ENCODE measurements around the gene MBD6.
"Not testable (repeated sequence)": the region's sequence is repeated elsewhere in the genome, so short reads cannot be mapped to it uniquely, and the experiment has no call there.

MBD6 gene

GRCh38 chr12:57514720-57515407, 7.8 kb upstream of the MBD6 start:
- DNase-seq (ENCODE audit: low read depth in 2 of 2) = no peak

DNA sequence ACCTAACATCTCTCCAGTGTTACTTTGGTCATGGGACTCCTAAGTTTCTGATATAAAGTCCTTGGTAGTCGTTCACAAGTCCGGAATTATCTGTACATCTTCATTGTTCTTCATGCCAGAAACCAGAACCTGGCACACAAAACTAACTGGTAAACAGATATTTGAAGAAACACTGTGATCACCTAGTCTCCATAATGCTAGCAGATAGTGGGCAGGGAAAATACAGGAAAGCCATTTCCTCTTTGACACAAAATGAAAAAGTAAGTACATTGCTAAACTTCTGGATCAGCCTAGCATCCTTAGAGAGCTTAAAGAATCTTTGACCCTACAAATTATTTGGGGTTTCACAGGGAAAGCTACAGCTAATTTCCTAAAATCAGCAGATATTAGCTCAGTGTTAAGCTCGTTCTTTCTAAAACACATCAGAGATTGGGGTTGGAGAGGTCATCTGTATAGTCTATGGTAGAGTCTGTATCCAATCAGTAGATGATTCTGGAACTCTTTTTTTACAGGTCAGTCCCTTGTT, 7.2 kb upstream of the MBD6 start:
- DNase-seq (ENCODE audit: low read depth in 2 of 2) = no peak

DNA sequence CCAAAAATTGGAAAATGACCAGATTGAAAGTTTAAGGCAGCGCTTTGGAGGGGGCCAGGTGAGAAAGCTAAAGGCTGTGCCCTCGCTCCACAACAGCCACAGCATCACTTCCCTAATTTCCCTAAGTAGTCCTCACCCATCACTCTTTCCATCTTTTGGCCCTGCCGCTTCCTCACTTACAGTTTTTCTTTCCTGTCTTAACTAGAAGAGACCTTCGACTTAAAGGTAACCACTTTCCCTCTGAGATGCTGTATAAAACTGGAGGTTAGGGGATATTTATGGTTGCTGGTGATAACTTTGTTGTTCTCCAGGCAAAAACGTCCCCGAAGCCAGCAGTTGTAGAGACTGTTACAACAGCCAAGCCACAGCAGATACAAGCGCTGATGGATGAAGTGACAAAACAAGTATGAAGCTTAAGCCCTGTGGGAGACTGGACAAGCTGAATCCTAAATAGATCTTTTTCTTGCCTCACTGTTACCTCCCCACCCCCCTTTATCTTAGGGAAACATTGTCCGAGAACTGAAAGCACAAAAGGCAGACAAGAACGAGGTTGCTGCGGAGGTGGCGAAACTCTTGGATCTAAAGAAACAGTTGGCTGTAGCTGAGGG, 6.6 kb upstream of the MBD6 start:
- DNase-seq (ENCODE audit: low read depth in 2 of 2) = no peak

GRCh38 chr12:57516617-57517153, 5.9 kb upstream of the MBD6 start:
- DNase-seq (ENCODE audit: low read depth in 2 of 2) = no peak

GRCh38 chr12:57517187-57517586, 5.4 kb upstream of the MBD6 start:
- DNase-seq (ENCODE audit: low read depth in 2 of 2) = no peak

GRCh38 chr12:57517718-57518117, 4.9 kb upstream of the MBD6 start:
- not testable (repeated sequence) for DNase-seq (ENCODE audit: low read depth in 2 of 2)

DNA sequence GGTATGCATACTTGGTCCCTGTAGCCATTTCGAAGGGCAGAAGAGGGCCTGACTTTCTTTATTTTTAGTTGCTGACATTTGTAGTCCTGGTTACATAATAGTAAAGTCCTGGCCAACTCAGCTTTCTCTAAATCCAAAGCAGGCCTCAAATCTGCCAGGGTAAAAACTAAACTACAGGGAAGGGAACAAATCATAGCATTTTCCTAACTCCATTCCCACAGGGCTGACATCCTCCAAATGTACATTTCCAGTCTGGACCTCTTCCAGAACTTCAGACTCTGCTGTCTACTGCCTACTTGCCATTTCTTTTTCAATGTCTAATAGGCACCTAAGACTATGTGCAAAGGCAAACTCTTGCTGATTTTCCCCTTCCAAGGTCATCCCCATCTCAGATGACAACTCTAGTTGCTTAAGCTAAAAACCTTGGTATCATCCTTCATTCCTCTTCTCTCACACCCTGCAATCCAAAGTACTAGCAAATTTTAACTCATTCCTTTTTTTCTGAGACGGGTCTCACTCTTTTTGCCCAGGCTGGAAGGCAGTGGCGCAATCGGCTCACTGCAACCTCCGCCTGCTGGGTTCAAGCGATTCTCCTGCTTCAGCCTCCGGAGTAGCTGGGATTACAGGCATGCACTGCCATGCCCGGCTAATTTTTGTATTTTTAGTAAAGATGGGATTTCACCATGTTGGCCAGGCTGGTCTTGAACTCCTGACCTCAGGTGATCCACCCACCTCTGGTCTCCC, 4.3 kb upstream of the MBD6 start:
- no peak for DNase-seq (ENCODE audit: low read depth in 2 of 2)

DNA sequence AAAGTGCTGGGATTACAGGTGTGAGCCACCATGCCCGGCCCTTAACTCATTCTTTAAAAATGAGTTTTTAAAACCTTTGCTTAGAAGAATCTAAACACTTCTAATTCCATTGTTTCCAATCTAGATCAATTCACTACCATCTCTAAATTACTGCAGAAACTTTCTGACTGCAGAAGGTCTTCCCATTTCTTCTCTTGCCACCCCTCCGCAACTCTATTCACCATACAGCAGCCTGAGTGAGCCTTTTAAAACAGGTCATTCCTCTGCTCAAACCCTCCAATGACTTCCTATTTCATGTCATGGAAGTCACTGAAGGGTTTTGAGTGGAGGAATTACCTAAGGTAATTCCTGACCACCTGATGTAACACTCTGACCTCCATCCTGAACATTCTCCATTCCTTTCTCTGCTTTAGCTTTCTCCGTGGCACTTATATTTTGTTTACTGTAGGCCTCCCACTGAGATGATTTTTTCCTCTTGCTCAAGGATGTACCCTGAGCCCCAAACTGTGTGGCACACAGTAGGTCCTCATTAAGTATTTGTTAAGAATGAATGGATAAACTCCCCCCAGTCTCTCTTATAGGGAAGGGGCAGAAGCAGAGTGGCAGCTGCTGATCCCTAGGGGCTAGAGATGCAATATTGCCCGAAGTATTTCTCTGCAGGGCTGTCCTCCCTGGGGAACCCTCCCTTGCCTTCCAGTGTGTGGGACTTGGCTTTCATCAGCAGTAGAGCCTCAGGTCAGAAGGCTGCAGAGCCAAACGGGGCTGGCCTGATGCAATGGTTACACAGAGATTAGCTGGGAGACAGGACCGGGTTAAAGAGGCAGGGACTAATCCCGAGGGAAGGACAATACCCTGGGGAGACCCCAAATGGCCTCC, 3.5 kb upstream of the MBD6 start:
- DNase-seq (ENCODE audit: low read depth in 2 of 2) = no peak

DNA sequence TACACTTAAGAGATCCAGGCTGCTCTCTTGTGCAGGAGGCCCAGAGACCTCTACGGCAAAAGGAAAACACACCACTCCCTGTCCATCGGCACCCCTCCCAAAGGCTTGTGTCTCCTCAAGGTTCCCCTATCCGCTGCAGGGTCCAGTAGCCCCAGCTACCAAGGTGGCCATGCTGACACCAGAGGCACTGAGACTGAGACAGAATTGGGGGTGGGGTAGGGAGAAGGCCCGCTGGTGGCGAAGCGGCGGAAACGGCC, 2.9 kb upstream of the MBD6 start:
- DNase-seq (ENCODE audit: low read depth in 2 of 2) = no peak

GRCh38 chr12:57520053-57520818, 2.4 kb upstream of the MBD6 start, which contains the start of gene DDIT3:
Gene DDIT3 (minus strand): TSS chr12:57520514. CDS start chr12:57517406, 3,108 bp downstream.
- peak; percentile 99 to 100 for DNase-seq (ENCODE audit: low read depth in 2 of 2)

DNA sequence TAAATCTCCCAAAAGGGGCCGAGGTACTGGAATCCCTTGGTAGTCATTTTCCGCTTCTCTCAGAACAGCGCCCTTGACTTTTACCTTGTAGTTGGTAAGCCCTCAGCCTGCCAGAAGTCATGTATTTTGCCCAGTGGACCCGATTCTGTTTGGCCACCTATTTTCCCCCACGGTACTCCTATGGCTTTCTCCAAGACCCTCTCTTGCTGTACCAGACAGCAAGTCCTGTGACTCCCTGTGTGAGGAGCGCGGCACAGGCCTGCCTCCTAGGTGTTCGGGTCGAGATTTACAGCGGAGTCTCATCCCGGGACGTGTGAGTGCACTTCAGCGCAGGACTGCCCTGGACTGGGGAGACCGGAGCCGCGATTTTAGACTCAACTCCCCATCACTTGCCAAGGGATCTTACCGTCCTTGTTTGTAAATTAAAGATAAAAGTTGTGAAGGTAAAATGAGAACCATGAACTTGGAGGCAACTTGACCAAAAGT, 1.1 kb upstream of the MBD6 start:
- DNase-seq (ENCODE audit: low read depth in 2 of 2) = no peak

DNA sequence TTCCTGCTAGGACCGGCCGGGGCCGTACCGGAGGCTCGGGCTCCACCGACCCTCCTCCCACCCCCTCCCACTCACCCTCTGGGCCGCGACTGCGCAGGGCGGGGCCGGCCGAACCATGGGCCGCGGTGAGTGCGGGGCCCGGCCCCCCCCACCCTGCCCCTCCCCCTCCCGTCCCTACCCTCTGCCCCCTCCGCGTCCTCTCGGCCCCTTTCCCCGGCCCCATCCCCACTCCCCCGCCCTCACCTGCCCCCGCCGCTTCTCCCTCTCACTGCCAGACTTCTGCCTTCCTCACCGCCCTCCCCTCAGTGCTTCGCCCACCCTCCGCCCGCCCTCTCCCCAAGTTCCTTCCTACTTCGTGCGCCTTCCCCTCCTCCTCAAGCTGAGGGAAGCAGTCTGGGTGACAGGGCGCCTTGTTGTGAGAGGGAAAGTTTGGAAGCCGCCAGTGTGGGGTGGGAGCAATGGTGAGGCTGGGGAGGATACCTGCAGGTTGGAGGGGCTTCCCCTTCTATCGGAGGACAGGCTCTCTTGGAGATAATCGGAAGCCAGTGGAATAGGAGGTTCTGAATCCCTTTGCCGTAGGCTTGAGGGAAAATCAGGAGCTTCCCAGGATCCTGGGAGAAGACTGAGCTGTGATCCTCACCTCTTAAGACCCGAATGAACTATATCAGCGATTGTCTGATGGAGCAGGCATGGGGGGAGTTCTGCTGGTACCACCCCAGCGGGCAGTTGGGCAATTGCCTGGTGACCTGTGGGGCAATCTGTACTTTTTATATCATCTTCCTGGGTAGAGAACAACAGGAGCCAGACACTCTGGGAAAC, 472 bp downstream of the MBD6 start:
- no peak for DNase-seq (ENCODE audit: low read depth in 2 of 2)

GRCh38 chr12:57523706-57524614, 1.3 kb downstream of the MBD6 start:
- no peak for DNase-seq (ENCODE audit: low read depth in 2 of 2)

- DNase-seq (ENCODE audit: low read depth in 2 of 2) = no peak
Measured at GRCh38 chr12:57524814-57525614, 2.4 kb downstream of the MBD6 start.

DNA sequence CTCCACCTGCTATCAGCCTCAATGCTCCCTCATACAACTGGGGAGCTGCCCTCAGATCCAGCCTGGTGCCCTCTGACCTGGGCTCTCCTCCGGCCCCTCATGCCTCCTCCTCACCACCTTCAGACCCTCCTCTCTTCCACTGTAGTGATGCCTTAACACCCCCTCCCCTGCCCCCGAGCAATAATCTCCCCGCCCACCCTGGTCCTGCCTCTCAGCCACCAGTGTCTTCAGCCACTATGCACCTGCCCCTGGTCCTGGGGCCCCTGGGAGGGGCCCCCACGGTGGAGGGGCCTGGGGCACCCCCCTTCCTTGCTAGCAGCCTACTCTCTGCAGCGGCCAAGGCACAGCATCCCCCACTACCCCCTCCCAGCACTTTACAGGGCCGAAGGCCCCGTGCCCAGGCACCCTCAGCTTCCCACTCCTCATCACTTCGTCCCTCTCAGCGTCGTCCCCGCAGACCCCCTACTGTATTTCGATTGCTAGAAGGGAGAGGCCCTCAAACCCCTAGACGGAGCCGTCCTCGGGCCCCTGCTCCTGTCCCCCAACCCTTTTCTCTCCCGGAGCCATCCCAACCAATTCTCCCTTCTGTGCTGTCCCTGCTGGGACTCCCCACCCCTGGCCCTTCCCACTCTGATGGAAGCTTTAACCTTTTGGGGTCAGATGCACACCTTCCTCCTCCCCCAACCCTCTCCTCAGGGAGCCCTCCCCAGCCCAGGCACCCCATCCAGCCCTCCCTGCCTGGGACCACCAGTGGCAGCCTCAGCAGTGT, 3.2 kb downstream of the MBD6 start:
- DNase-seq (ENCODE audit: low read depth in 2 of 2) = no peak

DNA sequence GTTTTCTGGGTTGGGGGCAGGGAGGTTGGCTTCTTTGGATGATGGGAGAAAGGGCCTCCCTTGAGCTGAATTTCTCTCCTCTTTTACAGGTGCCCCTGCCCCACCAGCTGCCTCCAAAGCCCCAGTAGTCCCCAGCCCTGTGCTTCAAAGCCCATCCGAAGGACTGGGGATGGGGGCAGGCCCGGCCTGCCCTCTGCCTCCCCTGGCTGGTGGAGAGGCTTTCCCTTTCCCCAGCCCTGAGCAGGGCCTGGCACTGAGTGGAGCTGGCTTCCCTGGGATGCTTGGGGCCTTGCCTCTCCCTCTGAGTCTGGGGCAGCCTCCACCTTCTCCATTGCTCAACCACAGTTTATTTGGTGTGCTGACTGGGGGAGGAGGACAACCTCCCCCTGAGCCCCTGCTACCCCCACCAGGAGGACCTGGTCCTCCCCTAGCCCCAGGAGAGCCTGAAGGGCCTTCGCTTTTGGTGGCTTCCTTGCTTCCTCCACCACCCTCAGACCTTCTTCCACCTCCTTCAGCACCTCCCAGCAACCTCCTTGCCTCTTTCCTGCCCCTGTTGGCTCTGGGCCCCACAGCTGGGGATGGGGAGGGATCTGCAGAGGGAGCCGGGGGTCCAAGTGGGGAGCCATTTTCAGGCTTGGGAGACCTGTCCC, 4.0 kb downstream of the MBD6 start:
- no peak for DNase-seq (ENCODE audit: low read depth in 2 of 2)

DNA sequence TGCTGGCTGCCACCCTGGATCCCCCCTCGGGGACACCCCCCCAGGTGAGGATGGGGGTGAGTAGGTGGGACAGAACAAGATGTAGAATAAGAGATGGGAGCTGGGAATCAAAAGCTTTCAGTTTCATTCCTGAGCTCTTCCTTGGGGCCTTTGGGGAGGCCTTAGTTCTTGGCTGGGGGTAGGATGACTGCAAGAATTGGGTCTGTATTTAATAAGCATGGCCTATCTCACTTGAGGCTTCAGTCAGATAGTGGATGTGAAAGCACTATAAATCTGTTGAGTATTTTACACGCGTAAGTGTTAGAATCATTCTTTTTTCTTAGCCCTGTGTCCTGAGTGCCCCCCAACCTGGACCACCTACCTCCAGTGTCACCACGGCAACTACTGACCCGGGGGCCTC, 4.6 kb downstream of the MBD6 start:
- DNase-seq (ENCODE audit: low read depth in 2 of 2) = no peak

Measured in stimulated activated CD8-positive, alpha-beta memory T cell treated with anti-CD3 and anti-CD28 coated beads, Interleukin-2, amount 100 ng/mL, for 48 hours (primary cell).